GM20431 (cell line): ENCODE data around the gene ADIPOR2.

Experiments used
- in situ Hi-C: fragments of 300-500 bp; cut with MseI, MboI; formaldehyde crosslinking; loops from one replicate; pipeline ENCODE4 v1.15.0; 2020; ENCODE audit warnings: low sequenced_read_pairs; ENCODE audit not compliant: unreplicated experiment

Gene ADIPOR2

DNA sequence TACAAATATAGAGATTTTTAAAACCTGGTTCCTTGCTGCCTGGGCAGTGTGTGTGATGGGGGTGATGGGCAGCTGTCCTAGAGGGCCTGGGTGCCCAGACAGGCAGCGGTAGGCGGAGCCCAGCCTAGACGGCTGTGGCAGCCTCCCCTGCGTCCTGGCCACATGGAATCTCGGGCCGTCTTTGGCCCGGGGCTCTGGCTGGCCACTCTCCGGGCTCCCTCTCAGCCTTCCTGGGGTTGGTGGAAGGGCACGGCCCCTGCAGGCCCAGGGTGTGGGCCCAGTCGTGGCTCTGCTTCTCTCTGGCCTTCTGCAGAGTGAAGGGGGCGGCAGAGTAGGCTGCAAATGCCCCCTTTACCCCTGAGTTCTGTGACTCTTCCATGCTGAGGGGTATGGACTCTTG lies 131.8 kb downstream of the ADIPOR2 start:
- in situ Hi-C loops: no loop called here

DNA sequence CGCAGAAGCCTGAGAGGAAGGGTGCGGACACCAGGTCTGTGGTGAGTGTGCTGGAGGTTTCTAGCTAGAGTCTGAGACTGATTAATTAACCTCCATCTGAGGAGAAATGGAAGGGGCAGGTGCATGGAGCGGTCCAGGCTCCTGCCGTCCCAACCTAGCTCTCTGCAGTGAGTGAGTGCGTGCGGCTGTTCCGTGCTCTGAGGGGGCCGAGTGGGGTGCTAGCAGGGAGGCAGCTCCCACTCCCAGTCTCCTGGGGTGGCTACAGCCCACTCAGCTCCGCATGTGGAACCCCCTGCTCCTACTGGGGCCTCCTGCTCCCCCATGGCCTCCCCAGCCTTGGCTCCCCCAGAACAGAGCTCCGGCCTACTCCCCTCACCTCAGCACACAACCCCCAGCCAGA lies 132.4 kb downstream of the ADIPOR2 start:
- in situ Hi-C loops: no loop called here

DNA sequence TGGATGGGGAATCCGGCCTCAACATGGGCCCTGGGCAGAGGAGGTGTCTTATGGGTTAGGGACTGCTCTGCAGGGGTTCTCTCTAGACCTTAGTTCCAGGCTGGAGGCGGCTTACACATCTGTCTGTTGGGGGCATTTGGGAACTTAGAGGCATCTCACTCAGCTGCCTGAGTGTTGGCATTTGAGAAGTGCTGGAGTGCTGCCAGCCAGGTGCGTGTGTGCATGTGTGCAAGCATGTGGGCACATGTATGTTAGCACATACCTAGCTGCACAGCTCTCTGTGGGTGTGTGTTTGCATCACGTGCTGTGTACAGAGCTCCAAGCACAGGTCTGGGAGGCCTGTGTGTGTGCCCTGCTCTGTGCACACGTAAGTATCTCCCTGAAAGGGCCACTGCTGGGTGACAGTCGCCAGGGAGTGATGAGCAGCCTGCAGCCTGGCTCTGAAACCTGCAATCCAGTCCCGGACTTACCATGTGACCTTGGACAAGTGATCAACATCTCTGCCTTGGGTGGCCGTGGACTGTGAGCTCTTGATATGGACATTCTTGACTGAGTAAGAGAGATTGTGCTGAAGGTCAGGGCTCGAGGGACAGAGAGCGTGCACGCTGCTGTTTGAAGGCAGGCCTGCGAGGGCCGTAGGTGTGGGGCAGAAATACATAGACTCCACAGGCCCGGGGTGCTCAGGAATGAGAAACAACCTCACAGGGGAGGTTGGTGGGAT lies 134.7 kb downstream of the ADIPOR2 start:
- in situ Hi-C loops: no loop called here

DNA sequence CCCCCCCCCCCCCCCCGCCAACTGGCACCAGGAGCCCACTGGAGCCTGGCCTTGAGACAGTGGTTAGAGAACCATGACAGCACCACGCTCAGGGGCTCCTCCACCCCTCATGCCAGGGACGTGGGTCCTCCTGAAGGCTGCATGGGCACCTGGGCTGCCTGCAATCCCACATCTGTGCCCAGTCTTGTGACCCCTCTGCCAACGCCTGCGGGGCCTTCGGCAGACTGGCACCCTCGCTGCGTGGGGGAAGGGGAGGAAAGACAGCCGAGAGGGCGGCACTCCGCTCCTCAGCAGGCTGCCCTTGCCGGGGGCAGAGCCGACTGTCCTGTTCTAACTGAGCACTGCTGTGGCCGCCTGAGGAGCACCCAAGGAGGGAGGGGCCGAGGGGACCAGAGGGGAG lies 135.5 kb downstream of the ADIPOR2 start:
- in situ Hi-C loops: no loop called here

DNA sequence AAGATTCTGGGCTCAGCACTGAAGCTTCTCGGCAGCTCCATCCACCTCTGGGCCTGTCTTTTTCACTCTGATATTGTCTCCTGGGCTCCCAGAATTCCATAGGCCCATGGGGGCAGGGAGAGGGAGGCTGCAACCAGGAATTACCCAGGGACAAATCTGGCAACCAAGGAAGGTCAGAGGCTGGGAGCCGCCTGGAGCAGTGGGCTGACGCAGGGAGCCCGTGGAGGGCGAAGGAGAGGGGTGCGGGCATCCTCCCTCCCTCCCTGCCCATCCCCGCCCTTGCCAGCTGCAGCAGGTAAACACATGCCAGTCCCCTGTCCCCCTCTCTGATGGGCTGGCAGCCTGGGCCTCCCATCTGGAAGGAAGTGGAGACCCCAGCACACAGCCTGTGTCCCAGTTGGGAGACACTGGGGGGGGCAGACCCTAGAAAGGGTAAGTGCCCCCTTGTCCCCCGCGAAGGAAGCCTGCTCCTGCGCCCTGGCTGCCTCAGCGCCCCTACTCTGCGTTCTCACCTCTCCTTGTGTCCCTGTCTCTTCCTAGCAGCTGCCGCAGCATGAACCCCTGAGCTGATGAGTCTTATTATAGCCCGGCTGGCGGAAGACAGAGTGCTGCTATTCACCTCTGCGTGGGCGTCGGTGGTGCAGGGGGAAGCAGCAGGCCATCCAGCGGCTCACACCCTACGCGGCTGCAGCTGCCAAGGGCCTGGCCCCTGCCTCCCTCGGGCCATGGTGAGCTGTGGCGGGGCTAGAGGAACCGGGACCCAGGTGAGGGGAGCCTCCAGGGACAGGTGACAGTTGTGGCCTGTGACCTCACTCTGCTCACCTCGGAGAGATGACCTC lies 136.2 kb downstream of the ADIPOR2 start:
- in situ Hi-C loops: no loop called here

DNA sequence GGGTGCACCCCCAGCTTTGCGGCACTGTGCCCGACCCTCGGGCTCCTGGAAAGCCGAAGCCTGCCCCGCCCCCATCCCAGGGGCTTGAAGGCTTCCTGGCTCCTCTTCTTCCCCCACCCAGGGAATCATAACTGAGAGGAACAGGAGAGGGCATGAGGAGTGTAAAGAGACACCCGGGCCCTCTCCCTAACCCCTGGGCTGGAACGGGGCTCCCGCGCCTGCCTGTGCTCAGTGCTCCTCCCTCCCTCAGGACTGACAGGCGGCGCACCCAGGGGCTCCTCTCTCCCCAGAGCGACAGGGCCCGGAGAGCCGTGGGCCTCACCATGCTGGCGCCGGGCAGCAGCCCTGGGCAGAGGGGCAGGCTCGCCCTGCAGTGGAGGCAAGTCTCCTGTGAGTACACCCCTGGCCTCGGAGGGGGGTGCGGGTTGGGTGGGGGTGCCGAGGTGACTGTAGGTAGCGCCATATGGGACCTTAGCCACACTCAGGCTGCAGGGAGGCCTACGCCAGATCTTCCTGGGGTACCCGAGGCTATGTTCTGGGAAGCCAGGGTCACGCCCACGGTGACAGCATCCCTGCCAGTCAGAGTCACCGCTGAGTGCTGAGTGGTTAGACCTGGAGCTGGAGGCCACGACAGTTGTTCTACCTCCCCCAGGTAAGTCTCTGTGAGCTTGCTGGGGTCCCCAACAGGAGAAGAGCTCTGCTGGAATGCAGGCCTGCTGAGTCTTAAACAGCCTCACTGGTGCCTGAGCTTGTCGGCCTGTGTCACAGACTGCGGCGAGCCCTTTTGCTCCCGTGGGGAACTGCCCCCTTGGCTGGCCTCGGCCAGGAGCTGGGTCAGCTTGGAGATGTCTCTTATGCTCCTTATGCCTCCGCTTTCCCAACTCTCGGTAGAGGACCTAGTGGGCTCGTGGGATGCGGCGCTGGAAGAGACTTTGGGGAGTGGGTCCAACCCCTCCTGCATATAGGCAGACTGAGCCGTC lies 137.2 kb downstream of the ADIPOR2 start:
- in situ Hi-C loops: no loop called here

DNA sequence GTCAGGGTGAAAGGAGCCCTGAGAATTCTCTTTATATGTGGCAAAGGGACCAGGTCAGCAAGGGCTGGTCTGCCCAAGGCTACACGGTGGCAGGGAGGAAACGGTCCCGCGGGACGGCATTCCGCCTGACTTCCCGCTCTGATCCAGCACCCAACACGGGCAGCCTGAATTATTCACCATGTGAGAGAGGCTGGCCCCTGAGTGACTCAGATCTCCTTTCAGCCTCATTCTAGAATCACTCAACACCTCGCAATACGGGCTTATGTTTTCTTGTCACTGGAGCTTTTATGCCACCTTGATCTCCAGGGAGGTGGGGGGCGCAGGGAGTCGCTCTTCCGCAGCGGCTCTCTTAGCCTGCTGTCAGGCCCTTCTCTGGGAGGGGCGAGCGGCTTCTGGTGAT lies 138.0 kb downstream of the ADIPOR2 start:
- in situ Hi-C loops: no loop called here

DNA sequence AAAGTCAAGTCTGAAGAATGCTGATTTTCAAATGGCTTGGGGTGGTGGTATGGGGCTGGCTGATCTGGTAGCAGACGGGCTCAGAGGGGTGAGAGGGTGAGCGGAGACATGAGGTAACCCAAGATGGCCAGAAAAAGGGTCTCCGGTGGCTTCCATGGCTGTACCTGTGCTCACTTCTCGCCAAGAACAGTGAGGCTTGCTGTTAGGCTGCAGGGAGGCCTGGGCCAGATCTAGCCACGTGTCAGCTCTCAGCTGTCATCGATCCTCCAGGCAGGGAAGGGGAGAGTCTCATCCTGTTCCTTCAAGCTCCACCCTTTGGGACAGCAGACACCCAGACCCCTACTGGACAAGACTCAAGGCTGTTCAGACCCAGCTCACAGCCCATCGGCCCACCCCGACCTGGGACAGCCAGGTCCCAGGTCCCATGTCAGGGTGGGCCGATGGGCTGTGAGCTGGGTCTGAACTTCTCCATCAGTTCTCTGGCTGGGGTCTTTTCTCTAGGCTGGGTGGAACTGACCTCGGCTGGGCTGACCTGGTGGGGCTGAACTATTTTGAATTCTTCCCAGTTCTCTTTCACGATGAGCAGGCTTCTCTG lies 138.5 kb downstream of the ADIPOR2 start:
- in situ Hi-C loops: no loop called here

DNA sequence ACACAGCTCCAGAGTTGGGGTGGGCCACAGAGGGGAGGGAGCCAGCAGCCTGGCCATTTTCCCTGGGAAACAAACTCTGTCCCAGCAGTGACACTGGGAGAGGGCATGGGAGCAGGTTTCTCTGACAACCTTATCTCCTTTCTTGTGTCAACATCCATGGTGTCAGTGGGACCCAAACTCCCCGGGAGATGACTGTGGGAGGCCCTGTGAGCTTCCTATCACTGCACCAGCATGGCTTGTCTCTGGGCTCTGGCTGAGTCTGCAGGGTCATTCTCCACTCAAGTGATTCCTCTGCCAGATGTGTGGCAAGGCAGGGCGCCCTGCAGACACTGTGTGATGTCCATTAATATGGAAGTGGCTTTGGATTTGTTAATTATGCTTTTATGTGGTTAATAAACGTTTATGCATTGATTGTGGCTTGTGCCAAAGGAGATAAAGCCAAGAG lies 139.6 kb downstream of the ADIPOR2 start:
- in situ Hi-C loops: no loop called here

DNA sequence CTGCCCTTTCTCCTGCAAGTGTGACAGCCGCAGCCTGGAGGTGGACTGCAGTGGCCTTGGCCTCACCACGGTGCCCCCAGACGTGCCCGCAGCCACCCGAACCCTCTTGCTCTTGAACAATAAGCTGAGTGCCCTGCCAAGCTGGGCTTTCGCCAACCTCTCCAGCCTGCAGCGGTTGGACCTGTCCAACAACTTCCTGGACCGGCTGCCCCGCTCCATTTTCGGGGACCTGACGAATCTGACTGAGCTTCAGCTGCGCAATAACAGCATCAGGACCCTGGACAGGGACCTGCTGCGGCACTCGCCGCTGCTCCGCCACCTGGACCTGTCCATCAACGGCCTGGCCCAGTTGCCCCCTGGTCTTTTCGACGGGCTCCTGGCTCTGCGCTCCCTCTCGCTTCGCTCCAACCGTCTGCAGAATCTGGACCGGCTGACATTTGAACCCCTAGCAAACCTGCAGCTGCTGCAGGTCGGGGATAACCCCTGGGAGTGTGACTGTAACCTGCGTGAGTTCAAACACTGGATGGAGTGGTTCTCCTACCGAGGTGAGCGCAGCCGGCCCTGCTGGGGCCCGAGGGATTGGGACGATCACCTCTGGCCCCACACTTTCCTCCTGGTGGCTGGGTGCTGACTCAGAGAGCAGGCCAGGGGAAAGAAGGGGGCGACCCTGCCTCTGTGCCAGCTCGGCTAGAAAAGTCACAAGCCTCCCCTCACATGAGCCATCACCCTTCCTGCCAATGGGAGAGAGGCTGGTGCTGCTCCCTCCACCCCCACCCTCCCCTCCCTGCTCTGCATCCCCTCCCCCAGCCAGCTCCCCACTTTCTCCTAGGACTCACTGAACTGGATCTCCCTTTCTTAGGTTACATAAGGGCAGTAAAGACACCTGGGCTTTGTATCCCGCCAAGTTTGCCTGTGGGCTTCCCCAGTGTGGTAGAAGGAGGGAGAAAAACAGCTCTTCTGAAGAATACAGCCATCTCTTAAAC lies 140.4 kb downstream of the ADIPOR2 start:
- in situ Hi-C loops: no loop called here

DNA sequence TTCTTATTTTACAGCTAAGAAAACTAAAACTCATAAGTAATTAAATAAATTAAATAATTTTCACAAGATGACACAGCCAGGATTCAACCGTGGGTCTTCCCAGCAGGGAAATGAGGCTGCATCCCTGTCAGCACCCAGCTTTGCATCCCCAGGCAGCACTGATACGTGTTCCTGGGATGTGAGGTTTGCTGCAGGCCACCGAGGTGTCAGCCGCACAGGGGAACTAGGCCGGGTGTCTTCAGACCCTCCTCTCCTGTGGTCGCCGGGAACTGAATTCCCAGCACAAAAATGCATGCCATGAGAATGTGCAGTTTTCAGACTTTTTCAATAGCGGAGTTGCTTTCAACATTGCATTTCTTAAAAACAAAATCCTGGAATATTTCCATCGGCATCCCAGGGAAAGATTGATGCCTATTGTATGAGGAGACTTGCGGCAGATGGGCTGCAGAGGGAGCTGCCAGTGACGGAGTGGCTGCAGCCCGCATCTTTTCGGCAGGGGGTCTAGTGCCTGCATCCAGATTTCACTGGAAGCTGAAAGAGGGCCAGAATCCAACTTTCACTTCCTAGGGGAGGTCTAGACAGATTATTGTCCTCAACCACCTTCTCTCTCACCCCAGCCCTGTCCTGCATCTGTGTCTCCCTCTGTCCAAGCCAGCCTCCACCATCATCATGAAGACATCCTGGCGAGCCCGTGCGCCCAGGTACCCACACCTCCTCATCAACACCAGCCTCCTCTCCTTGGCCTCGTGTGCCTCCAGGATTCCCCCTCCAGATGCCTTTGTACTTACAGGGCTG lies 142.1 kb downstream of the ADIPOR2 start:
- in situ Hi-C loops: no loop called here

DNA sequence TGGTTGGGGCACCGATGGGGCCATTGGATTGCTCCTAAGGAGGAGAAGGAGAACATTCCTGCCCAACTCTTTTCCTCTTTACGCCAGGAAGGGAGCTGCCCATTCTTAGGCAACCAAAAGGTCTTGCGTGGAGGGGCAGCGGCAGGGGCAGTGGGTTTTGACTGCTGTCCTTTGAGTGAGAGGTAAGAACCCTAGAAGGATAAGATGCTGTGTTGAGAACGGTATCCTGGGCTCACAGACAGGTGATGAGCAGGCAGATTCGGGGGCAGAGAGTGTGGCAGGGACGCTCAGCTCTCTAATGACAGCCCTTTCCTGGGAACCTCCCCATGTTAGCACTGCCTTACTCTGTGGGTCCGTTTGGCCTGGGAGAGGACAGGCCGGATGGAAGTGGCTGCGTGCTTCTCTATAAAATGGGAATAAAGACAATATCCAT lies 142.7 kb downstream of the ADIPOR2 start:
- in situ Hi-C loops: no loop called here

DNA sequence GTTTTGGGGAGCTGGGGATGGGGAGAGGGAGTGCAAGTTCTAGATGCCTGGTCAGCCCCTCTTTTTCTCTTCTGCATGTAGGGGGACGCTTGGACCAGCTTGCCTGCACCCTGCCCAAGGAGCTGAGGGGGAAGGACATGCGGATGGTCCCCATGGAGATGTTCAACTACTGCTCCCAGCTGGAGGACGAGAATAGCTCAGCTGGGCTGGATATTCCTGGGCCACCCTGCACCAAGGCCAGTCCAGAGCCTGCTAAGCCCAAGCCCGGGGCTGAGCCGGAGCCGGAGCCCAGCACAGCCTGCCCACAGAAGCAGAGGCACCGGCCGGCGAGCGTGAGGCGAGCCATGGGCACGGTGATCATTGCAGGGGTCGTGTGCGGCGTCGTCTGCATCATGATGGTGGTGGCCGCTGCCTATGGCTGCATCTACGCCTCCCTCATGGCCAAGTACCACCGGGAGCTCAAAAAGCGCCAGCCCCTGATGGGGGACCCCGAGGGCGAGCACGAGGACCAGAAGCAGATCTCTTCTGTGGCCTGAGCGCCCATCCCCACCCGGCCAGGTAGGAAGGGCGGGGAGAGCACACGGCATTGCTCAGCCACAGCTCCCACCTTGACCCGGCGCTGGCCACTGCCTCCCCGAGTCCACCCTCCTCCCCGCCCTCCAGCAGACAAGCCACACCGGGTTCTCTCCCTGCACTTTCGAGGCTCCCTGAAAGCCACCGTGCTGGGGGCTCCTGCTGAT lies 143.5 kb downstream of the ADIPOR2 start:
- in situ Hi-C loops: no loop called here

DNA sequence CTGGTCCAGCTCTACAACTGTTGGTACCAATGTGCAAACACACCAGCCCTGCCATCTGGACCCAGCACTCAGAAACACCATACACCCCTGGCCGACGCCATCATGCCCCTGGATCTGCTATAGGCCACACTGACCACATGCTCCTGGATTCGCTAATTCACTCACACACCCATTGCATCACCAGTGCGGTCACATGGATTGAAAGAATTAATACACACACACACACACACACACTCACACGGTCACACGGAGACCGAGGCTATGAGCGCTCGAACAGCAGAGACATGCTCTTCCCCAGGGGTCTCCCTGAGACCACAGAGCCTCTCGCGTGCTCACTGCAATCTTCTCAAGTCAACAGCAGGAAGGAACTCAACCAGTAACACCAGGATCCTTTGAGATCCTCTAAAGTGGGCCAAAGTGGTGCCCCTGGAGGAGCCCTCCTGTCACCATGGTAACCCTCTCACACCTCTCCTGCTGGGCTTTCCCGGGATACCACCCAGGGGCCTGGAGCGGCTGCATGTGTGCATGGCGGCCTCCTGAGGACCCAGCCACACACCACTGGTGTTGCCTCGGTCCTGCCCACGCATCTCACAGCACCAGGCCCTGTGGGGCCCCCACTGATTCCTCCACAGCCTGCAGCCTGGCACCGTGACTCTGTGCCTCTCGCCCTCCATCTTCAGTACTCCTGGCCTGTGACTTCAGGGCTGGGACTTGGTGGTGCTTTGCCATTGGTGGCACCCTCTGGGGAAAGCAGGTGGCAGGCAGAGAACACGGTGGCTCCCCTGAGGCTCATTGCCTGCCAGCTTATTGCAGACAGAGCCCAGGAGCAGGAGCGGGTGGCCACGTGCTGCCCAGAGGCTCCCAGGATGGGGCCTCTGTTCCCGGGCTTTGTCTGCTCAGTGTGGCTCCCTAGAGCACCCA lies 144.6 kb downstream of the ADIPOR2 start:
- in situ Hi-C loops: no loop called here

DNA sequence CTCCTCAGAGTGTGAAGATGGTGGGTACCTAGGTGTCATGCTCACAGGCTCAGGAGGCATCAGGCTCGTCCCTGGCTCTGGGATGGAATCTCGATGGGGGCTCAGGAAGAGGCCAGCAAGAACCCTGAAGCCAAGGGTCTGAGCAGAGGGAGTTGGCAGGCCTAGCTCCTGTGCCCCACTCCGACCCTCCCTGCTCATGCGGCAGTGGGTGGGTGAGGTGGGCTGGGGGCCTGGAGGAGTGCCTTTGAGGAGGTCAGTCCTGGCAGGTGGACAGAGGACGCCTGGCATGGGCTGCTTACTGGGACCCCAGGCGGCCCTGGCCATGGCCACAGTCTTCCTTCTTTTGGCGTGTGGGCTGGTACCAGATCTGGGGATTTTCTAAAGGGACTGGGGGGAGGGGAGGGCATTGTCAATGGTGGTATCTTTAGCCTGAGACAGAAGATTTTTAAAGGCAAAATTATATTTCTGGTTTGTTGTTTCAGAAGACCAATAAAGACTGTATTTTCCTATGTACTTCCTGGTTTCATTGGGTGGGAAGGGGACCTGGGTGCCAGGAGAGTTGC lies 145.5 kb downstream of the ADIPOR2 start:
- in situ Hi-C loops: no loop called here

DNA sequence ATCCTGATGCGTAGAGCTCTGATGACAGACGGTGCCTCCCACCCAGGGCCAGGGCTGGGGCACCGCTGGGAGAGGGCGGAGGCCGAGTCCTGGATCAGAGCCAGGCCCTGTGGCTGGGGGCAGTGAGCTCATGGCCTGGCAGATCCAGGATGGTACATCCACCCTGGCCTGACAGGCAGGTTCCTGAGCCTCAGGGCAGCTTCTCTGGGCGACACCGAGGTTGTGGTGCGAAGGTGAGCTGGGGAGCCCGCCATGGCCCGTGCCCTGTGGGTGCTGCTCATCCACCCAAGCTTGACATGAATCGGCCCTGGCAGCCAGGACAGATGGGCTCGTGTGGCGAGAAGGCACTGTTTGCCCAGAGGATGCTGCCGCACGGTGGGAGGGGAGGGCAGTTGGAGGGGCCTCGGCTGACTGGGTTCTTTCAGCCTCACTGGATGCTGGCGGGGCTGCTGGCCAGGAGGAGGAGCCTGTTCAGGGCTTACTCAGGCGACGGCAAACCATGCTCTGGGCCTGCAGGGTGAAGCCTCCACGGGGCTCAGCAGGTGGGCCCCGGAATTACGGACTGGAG lies 146.1 kb downstream of the ADIPOR2 start:
- in situ Hi-C loops: no loop called here
